GM12892 (cell line): ENCODE measurements around the gene ELF1.

ENCODE experiments used
- DNase-seq: peaks from one replicate; pipeline ENCODE4 v3.0.0; 2011; ENCODE audit not compliant: insufficient read length
- FAIRE-seq: peaks from 2 replicates; lab custom pipeline; 2011; peaks lifted over from hg19 to GRCh38; lab: Jason Lieb, UNC
- POLR2A ChIP-seq: IDR thresholded peaks from 2 replicates; pipeline ENCODE4 v1.6.1; 2011; ENCODE audit warnings: low read depth, low read length, control low read depth
- POLR2AphosphoS5 ChIP-seq: IDR thresholded peaks from 2 replicates; pipeline ENCODE4 v1.6.1; 2011; ENCODE audit warnings: low read depth, low read length, control low read depth
- TAF1 ChIP-seq: IDR thresholded peaks from 2 replicates; pipeline ENCODE4 v1.6.1; 2011; ENCODE audit warnings: low read depth, mild to moderate bottlenecking, control low read depth, low read length, borderline replicate concordance

Gene ELF1

DNA sequence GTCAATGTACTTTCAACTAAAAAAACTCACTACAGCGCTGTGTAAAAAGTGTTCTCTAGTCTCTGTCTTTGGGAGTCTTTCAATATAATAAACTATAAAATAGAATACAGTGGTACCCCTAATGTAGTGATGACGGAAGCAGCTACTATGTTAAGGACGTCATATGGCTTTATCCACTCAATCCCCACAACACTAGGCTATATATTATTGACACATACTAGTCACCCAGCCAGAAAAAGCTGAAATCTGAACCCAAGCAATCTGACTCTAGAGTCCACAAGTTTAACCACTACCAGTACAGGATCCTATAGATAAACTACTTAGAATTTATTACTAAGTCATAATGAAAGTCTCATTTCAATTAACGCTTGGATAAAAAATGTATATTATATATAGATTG, 48.3 kb downstream of the ELF1 start:
- TF ChIP-seq TAF1, result no peak
- no peak for TF ChIP-seq POLR2AphosphoS5
- no peak for TF ChIP-seq POLR2A
- no peak for DNase-seq
- no peak for FAIRE-seq

GRCh38 chr13:40969169-40969901, 49.8 kb downstream of the ELF1 start:
- TF ChIP-seq POLR2AphosphoS5 (no peak), POLR2A (no peak), TAF1 (no peak)
- DNase-seq (no peak), FAIRE-seq (peak; percentile 62)

DNA sequence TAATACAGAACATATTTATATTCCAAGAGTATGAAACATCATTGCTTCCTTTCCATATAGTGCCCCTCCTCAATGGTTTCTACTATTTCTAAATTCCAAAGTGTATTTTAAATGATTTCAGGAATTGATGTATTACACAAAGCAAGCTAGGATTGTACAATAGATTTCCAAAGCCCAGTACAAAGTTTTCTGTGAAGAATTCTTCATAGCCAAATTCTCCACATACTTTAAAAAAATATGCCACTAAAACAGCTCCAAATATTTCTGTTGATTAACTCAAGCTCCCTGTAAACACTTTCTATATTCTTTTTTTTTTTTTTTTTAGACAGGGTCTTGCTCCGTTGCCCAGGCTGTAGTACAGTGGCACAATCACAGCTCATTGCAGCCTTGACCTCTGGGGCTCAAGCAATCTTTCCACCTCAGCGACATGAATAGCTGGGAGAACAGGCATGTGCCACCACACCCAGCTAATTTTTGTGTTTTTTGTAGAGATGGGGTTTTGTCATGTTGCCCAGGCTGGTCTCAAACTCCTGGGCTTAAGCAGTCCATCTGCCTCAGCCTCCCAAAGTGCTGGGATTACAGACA, 50.6 kb downstream of the ELF1 start:
- no peak for DNase-seq
- TF ChIP-seq POLR2A (no peak), TAF1 (no peak), POLR2AphosphoS5 (no peak)
- no peak for FAIRE-seq

- TF ChIP-seq TAF1 (no peak), POLR2AphosphoS5 (no peak), POLR2A (no peak)
- DNase-seq (no peak), FAIRE-seq (peak; percentile 24)
Observed at GRCh38 chr13:40966298-40966697, 52.8 kb downstream of the ELF1 start.

- FAIRE-seq (peak; percentile 66), DNase-seq (no peak)
- TF ChIP-seq POLR2A (no peak), POLR2AphosphoS5 (no peak), TAF1 (no peak)
Observed at GRCh38 chr13:40963927-40964326, 55.2 kb downstream of the ELF1 start.

DNA sequence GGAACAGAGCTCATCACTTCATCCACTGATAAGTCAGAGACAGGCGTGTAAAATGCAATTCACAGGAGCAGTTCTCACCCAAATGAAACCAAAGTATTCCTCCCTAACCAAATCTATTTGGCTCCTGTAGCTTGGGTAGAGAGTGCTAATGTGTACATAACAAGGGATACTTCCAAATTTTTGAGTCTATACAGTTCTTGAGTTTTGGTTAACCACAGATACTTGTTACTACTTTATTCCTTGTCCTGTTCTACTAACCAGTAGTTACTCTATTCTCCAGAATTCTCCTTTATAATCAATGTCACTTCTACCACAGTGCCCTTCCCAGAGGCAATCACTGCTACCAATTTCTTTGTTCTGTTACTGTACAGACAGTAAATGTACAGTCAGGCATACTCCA, 57.3 kb downstream of the ELF1 start:
- FAIRE-seq, result peak; percentile 78
- no peak for DNase-seq
- no peak for TF ChIP-seq TAF1
- TF ChIP-seq POLR2A, result no peak
- no peak for TF ChIP-seq POLR2AphosphoS5

DNA sequence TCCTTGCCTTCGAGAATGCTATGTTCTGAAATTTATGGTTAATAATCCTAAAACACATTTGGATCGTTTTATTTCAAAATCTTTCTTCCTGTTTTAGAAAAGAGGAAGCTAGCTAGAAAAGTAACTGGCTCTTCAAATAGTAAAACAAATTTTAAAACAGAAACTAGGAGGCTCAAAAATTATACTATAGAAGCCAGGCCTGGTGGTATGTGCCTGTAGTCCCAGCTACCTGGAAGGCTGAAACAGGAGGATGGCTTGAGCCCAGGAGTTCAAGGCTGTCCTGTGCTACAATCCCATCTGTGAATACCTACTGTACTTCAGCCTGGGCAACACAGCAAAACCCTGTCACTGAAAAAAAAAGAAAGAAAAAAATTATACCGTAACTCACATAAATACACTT, 57.9 kb downstream of the ELF1 start:
- DNase-seq (no peak), FAIRE-seq (no peak)
- TF ChIP-seq TAF1 (no peak), POLR2A (no peak), POLR2AphosphoS5 (no peak)

DNA sequence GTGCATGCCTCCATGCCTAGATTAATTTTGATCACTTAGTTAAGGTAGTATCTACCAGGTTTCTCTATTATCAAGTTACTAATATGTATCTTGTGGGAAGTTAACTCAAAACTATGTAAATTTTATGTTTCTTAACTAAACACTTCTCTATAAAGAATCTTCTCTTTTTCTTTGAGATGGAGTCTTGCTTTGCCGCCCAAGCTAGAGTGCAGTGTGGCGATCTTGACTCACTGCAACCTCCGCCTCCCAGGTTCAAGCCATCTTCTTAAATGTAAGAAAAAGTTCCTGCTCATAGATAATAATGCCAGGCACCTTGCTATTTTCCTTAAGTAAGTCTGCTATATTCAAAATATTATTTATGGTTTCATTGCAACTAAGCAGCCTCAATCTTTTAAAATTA, 58.4 kb downstream of the ELF1 start:
- TF ChIP-seq POLR2AphosphoS5 (no peak), POLR2A (no peak), TAF1 (no peak)
- FAIRE-seq, result no peak
- no peak for DNase-seq

DNA sequence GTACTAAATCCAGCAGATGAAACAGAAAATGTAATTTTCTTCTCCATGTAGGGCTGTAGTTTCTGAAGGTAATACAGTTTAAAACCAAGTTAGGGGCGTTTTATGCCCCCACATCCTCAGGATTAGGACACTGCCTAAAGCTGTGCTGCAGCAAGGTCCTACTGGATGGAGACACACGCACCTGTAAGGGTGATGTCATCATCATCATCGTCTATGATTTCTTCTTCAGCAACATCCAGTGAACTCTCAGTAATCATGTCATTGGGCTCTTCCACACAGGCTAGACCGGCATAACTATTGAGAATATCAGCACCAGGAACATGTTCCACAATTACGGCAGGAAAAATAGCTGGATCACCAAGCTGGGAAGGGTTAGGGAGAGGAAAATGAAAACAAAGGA, 60.5 kb downstream of the ELF1 start:
- FAIRE-seq, result peak; percentile 44
- TF ChIP-seq POLR2AphosphoS5, result no peak
- no peak for TF ChIP-seq TAF1
- no peak for TF ChIP-seq POLR2A

DNA sequence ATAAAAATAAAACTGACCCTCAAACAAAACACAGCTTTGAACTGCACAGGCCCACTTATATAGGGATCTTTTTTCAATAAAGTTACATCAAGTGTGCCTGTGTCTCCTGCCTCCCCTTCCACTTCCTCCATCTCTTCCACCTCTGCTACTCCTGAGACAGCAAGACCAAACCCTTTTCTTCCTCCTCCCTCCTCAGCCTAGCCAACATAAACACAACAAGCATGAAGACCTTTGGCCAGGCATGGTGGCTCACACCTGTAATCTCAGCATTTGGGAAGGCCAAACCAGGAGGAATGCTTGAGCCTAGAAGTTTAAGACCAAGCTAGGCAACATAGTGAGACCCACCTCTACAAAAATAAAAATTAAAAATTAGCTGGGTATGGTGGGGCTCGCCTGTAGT, 72.6 kb downstream of the ELF1 start:
- TF ChIP-seq POLR2AphosphoS5, result no peak
- DNase-seq (no peak), FAIRE-seq (no peak)

More for the DNA sequence above, 60.5 kb downstream of the ELF1 start:
- no peak for DNase-seq

- no peak for DNase-seq
- no peak for FAIRE-seq
- TF ChIP-seq TAF1 (no peak), POLR2AphosphoS5 (no peak), POLR2A (no peak)
Observed at GRCh38 chr13:40943073-40943472, 76.0 kb downstream of the ELF1 start.

DNA sequence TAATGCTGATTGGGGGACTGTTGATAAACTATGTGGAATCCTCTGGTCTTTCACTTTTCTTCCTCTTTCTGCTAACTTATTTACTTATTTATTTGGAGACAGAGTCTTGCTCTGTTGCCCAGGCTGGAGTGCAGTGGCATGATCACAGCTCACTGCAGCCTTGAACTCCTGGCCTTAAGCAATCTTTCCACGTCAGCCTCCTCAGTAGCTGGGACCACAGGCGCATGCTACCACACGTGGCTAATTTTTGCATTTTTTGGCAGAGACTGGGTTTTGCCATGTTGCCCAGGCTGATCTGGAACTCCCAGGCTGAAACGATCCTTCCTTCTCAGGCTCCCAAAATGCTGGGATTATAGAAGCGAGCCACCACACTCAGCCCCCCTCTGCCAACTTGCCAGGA, 77.5 kb downstream of the ELF1 start:
- no peak for DNase-seq
- TF ChIP-seq POLR2AphosphoS5, result no peak
- TF ChIP-seq TAF1, result no peak
- TF ChIP-seq POLR2A, result no peak
- no peak for FAIRE-seq
